Central memory CD4-positive, alpha-beta T cell (primary cell): Measurements from ENCODE around the gene ABCG1.
A peak's percentile ranks its signal among the peaks of the same experiment; 100 is the strongest.

Experiments used
- DNase-seq: peaks from one replicate; pipeline ENCODE4 v3.0.0; 2022

Gene ABCG1

GRCh38 chr21:42331660-42332059, 112.7 kb downstream of the ABCG1 start:
- DNase-seq = no peak

- no peak for DNase-seq
Observed at GRCh38 chr21:42332557-42333317, 113.8 kb downstream of the ABCG1 start.

DNA sequence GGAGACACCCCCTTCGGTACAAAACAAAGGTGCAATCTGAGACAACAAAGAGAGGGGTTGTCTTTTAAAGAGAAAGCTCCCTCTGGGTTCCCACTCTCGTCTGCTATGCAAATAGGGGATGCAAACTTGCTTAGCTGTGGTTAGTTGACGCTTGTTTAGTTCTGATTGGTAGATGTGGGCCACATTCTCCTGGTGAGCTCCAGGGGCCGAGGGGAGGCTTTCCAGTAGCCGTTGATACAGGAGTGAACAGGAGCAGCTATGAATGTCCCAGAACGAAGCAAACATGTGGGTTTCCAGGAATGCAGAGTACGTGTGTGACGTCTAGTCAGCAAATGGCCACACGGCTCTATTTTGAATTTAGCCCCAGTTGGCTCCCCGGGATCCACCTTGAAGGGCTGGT, 117.1 kb downstream of the ABCG1 start:
- no peak for DNase-seq

GRCh38 chr21:42337276-42337675, 118.3 kb downstream of the ABCG1 start:
- no peak for DNase-seq

DNA sequence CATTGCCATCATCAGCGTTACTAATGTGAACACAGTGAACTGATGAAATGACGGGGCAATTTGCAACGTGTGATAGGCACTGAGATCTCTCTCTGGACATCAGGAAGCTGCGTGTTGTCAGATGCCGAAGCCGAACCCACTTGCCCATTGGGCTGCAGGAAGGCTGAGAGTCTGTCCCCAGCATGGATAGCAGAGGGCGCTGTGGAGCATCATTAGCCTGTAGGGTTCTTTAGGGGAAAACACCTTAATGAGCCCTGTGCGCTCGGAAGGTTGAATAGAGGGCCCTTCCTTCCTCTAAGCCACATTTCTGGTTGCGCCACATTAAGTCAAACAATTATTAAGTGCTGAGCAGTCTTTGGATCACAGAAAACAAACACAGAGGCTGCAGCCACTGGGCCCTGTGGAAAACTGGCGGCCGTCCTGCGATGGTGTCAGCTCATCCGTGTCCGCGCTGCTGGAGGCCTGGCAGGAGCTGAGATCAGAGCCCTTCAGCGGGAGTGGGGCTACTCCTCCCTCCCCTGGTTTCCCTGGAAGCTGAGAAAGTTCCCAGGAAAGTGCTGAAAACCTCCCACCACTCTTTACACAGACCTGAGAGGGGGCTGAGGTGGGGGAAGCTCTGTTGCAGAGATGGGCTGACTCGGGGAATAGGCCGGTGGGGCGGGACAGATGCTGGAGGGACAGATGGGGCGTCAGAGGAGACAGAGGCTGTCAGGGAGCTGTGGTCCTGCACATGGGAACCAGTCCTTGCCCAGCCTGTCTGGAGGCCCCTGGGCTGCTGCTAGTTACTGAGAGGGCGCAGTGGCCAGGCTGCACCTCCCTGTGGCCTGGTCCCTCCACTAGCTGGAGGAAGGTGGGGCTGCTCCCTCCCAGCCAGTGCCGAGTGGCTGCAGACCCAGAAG, 119.1 kb downstream of the ABCG1 start:
- DNase-seq = peak; percentile 76

DNA sequence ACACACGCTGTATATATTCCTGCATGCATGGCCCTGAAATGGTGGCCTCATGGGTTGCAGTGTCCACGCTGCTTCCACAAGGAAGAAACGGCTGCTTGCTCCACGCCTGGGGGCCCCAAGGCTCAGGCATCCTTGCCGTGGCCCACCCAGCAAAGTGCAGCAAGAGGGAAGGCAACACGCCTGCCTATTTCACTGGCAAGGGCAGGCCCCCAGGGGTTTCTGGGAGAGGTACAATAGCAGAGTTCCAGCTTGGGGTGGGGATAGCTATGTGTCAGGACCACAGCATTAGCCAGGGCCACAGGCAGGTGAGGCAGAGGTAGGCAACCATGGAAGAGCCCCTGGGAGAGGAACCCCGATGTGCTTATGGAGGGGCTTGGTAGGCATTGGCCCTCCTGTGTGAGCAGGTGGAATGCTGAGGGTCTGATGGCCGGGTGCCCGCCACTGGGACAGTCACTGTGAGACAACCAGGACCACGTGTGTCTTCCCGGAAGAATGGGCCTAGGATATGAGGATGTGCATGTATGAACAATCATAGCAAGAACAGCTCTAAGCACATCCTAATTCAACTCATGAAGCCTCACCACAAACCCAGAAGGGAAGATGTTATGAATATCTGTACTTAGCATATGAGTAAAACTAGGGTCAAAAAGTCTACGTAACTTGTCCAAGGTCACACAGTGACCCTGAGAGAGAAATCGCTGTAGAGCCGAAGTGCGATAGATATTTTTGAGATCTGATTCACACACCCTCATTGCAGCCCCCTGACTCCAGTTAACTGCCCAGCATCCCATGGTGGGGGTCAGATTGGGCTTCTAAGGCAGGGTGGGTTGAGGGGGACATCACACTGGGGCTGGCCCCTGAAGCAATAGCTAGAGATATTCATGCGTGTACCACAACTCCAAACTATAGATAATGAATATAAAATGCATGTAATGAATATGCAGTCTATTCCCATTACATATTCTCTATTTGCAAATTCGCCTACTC, 120.1 kb downstream of the ABCG1 start:
- DNase-seq = no peak

DNA sequence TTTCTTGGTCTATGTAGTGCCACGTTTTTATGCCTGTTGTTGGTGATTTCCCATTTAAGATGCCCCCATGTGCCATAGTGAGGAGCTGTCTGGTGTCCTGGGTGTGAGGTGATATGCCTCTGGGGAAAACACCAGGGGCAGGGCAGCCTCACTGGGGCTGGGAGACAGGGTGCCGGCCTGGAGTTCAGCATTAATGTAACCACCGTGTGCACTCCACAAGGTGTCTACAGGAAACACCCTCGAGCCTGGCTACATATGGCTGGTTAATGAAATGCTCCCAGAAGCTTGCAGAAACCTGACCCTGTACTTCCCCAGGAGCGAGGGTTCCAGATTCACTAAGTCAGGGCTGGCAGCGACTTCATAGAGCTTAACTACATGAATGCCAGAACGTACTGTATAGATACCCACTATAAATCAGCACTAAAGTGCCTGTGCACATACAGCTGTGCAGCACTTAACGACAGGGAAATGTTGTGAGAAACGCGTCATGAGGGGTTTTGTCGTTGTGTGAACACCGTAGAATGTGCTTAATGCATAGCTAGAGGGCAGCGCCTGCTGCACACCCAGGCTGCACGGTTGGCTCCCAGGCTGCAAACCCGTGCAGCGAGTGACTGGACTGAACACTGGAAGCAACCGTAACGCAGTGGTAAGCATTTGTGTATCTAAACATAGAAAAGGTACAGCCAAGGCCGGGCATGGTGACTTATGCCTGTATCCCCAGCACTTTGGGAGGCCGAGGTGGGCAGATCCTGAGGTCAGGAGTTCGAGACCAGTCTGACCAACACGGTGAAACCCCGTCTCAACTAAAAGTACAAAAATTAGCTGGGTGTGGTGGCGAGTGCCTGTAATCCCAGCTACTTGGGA, 121.5 kb downstream of the ABCG1 start:
- no peak for DNase-seq

- no peak for DNase-seq
Observed at GRCh38 chr21:42341776-42342542, 123.0 kb downstream of the ABCG1 start.

DNA sequence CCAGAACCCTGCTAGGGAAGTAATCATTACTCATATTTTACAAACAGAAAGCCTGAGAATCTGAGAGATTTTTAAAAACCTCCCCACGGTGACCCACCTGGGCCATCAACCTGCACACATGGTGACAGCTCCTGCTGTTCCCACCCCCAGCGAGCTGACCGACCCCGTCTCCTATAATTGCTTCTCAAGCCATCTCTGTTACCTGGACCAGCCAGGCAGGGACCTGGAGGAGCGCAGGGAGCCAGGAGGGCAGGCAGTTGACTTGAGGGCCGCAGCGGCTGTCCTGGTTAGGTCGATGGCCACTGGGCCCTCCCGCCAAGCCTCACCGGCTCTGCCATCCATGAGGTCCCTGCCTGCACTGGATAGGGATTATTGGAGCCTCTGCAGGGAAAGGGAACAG, 124.2 kb downstream of the ABCG1 start:
- no peak for DNase-seq

- DNase-seq = no peak
Observed at GRCh38 chr21:42343556-42343955, 124.6 kb downstream of the ABCG1 start.

GRCh38 chr21:42343963-42344510, 125.1 kb downstream of the ABCG1 start:
- no peak for DNase-seq

DNA sequence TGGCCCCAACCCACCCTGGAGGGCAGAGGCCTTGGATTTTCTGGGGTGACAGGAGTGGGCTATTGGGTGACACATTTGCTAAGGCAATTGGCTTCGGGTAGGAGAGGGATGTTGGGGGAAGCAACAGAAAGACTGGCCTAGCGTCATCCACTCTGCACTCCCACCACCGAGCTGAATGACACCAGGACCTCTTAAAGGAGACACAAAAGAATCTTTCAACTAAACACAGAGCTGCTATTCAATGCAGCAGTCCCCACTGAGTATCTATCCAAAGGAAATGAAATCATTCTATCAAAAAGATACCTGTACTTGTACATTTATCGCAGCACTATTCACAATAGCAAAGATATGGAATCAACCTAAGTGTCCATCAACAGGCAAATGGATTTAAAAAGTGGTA, 125.7 kb downstream of the ABCG1 start:
- no peak for DNase-seq

- DNase-seq = no peak
Observed at GRCh38 chr21:42346441-42346840, 127.5 kb downstream of the ABCG1 start.
